ENCODE results near the gene TBC1D10A.

Gene TBC1D10A

DNA sequence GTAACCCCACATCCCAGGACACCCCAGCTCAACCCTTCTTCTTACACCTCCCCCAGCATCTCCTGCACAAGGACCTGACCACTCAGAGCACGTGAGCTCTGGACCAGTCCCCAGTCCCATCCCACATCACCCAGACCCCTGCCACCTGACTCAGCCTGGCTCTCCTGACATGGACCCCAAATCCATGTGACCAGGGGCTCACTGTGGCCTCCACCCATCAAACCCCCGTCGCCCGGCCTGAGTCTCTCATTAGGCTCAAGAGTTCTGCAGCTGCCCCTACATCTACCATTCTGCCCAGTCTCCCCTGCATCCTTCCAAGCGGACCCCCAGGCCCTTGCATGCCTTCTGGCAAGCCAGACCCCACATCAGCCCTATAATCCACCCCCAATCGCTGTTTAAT lies 78.3 kb downstream of the TBC1D10A start (continued):
- TF ChIP-seq, protein P1, sequence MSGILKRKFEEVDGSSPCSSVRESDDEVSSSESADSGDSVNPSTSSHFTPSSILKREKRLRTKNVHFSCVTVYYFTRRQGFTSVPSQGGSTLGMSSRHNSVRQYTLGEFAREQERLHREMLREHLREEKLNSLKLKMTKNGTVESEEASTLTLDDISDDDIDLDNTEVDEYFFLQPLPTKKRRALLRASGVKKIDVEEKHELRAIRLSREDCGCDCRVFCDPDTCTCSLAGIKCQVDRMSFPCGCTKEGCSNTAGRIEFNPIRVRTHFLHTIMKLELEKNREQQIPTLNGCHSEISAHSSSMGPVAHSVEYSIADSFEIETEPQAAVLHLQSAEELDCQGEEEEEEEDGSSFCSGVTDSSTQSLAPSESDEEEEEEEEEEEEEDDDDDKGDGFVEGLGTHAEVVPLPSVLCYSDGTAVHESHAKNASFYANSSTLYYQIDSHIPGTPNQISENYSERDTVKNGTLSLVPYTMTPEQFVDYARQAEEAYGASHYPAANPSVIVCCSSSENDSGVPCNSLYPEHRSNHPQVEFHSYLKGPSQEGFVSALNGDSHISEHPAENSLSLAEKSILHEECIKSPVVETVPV (CRISPR knock-in tag; IDR thresholded peaks at IDR 0.05) = no peak
- no peak for TF ChIP-seq SNAI2 (CRISPR knock-in tag; IDR thresholded peaks at IDR 0.05)
- no peak for TF ChIP-seq CSDC2 (CRISPR knock-in tag; IDR thresholded peaks at IDR 0.05)

DNA sequence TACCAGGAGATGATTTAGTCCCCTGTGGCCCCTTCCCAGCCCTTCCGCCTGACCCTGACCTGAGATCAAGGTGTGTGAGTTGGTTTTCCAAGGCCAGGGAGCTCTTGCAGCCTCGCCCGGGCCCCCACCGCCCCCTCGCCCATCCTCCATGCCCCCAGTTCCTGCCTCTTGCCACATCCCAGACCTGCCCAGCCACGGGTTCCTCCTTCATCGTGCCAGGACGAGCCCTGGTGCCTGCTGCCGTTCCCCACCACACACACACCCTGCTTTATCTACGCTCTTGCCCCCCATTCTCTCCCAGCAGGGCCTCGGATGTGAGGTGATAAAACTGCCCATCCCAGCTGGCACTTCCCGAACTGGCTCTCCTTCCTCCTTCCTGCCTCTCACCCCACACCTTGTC lies 78.8 kb downstream of the TBC1D10A start:
- TF ChIP-seq ZFP30 (CRISPR knock-in tag; IDR thresholded peaks at IDR 0.05) = no peak
- TF ChIP-seq OSR1 (CRISPR knock-in tag; IDR thresholded peaks at IDR 0.05) = no peak
- TF ChIP-seq, protein P2, sequence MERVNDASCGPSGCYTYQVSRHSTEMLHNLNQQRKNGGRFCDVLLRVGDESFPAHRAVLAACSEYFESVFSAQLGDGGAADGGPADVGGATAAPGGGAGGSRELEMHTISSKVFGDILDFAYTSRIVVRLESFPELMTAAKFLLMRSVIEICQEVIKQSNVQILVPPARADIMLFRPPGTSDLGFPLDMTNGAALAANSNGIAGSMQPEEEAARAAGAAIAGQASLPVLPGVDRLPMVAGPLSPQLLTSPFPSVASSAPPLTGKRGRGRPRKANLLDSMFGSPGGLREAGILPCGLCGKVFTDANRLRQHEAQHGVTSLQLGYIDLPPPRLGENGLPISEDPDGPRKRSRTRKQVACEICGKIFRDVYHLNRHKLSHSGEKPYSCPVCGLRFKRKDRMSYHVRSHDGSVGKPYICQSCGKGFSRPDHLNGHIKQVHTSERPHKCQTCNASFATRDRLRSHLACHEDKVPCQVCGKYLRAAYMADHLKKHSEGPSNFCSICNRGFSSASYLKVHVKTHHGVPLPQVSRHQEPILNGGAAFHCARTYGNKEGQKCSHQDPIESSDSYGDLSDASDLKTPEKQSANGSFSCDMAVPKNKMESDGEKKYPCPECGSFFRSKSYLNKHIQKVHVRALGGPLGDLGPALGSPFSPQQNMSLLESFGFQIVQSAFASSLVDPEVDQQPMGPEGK (CRISPR knock-in tag; IDR thresholded peaks at IDR 0.05; ENCODE audit: borderline replicate concordance) = no peak
- TF ChIP-seq BACH2 (CRISPR knock-in tag; IDR thresholded peaks at IDR 0.05; ENCODE audit: borderline replicate concordance) = no peak
- no peak for TF ChIP-seq ARNTL (CRISPR knock-in tag; IDR thresholded peaks at IDR 0.05; ENCODE audit: borderline replicate concordance, low read depth)
- TF ChIP-seq ZNF8 (CRISPR knock-in tag; IDR thresholded peaks at IDR 0.05) = no peak
- TF ChIP-seq, protein P3, sequence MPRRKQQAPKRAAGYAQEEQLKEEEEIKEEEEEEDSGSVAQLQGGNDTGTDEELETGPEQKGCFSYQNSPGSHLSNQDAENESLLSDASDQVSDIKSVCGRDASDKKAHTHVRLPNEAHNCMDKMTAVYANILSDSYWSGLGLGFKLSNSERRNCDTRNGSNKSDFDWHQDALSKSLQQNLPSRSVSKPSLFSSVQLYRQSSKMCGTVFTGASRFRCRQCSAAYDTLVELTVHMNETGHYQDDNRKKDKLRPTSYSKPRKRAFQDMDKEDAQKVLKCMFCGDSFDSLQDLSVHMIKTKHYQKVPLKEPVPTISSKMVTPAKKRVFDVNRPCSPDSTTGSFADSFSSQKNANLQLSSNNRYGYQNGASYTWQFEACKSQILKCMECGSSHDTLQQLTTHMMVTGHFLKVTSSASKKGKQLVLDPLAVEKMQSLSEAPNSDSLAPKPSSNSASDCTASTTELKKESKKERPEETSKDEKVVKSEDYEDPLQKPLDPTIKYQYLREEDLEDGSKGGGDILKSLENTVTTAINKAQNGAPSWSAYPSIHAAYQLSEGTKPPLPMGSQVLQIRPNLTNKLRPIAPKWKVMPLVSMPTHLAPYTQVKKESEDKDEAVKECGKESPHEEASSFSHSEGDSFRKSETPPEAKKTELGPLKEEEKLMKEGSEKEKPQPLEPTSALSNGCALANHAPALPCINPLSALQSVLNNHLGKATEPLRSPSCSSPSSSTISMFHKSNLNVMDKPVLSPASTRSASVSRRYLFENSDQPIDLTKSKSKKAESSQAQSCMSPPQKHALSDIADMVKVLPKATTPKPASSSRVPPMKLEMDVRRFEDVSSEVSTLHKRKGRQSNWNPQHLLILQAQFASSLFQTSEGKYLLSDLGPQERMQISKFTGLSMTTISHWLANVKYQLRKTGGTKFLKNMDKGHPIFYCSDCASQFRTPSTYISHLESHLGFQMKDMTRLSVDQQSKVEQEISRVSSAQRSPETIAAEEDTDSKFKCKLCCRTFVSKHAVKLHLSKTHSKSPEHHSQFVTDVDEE (CRISPR knock-in tag; IDR thresholded peaks at IDR 0.05) = no peak
- no peak for TF ChIP-seq ZNF565 (CRISPR knock-in tag; conservative IDR thresholded peaks at IDR 0.05; ENCODE audit: low read depth)
- no peak for TF ChIP-seq RARB (CRISPR knock-in tag; IDR thresholded peaks at IDR 0.05)
- no peak for TF ChIP-seq ZC3H10 (CRISPR knock-in tag; IDR thresholded peaks at IDR 0.05)
- no peak for TF ChIP-seq TCF4 (CRISPR knock-in tag; IDR thresholded peaks at IDR 0.05; ENCODE audit: borderline replicate concordance)
- TF ChIP-seq CSDC2 (CRISPR knock-in tag; IDR thresholded peaks at IDR 0.05) = no peak
- TF ChIP-seq ZNF70 (CRISPR knock-in tag; IDR thresholded peaks at IDR 0.05) = no peak
- no peak for TF ChIP-seq ISL1 (CRISPR knock-in tag; IDR thresholded peaks at IDR 0.05)
- TF ChIP-seq, protein P4, sequence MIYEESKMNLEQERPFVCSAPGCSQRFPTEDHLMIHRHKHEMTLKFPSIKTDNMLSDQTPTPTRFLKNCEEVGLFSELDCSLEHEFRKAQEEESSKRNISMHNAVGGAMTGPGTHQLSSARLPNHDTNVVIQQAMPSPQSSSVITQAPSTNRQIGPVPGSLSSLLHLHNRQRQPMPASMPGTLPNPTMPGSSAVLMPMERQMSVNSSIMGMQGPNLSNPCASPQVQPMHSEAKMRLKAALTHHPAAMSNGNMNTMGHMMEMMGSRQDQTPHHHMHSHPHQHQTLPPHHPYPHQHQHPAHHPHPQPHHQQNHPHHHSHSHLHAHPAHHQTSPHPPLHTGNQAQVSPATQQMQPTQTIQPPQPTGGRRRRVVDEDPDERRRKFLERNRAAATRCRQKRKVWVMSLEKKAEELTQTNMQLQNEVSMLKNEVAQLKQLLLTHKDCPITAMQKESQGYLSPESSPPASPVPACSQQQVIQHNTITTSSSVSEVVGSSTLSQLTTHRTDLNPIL (CRISPR knock-in tag; IDR thresholded peaks at IDR 0.05; ENCODE audit: low read depth) = no peak
- TF ChIP-seq ZFP3 (CRISPR knock-in tag; IDR thresholded peaks at IDR 0.05) = no peak
- TF ChIP-seq PPARA (CRISPR knock-in tag; IDR thresholded peaks at IDR 0.05; ENCODE audit: borderline replicate concordance) = no peak
- no peak for TF ChIP-seq SNAI2 (CRISPR knock-in tag; IDR thresholded peaks at IDR 0.05)
- no peak for TF ChIP-seq GLIS3 (CRISPR knock-in tag; IDR thresholded peaks at IDR 0.05)
- ATAC-seq = no peak

DNA sequence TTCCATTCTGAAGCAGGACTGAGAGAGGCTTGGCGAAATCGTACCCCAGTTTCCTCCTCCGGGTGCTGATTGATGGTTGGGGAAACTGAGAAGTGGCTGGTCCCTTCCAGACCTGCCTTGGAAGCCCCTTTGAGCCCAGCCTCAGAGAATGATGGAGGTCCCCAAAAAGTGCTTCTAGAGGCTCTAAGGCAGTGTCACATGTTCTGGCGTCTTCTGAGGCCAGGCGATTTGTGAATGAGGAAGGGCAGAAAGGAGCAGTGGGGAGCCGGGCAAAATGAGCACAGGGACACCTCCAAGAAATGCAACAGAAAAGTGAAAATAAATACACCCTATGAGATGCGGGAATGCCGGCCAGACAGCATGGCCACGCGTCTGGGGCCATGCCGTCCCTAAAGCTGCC lies 79.2 kb downstream of the TBC1D10A start:
- ATAC-seq = no peak
- TF ChIP-seq TCF4 (CRISPR knock-in tag; IDR thresholded peaks at IDR 0.05; ENCODE audit: borderline replicate concordance) (no peak), ISL1 (CRISPR knock-in tag; IDR thresholded peaks at IDR 0.05) (no peak), ZNF70 (CRISPR knock-in tag; IDR thresholded peaks at IDR 0.05) (no peak), SNAI2 (CRISPR knock-in tag; IDR thresholded peaks at IDR 0.05) (no peak), ESRRG (CRISPR knock-in tag; IDR thresholded peaks at IDR 0.05) (no peak), BACH2 (CRISPR knock-in tag; IDR thresholded peaks at IDR 0.05; ENCODE audit: borderline replicate concordance) (no peak), ZFP3 (CRISPR knock-in tag; IDR thresholded peaks at IDR 0.05) (no peak), OSR1 (CRISPR knock-in tag; IDR thresholded peaks at IDR 0.05) (no peak)
- TF ChIP-seq, protein P3 (CRISPR knock-in tag; IDR thresholded peaks at IDR 0.05) = no peak
- TF ChIP-seq, protein P5, sequence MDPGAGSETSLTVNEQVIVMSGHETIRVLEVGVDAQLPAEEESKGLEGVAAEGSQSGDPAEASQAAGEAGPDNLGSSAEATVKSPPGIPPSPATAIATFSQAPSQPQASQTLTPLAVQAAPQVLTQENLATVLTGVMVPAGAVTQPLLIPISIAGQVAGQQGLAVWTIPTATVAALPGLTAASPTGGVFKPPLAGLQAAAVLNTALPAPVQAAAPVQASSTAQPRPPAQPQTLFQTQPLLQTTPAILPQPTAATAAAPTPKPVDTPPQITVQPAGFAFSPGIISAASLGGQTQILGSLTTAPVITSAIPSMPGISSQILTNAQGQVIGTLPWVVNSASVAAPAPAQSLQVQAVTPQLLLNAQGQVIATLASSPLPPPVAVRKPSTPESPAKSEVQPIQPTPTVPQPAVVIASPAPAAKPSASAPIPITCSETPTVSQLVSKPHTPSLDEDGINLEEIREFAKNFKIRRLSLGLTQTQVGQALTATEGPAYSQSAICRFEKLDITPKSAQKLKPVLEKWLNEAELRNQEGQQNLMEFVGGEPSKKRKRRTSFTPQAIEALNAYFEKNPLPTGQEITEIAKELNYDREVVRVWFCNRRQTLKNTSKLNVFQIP (CRISPR knock-in tag; IDR thresholded peaks at IDR 0.05; ENCODE audit: borderline replicate concordance, low read depth) = no peak
- TF ChIP-seq, protein P4 (CRISPR knock-in tag; IDR thresholded peaks at IDR 0.05; ENCODE audit: low read depth) = no peak
